Measurements from ENCODE around the gene ALDH18A1. TPM values are rescaled to one million over a fixed set of nuclear protein-coding genes. Genes with fewer than 3 reads are reported as not detected.

ALDH18A1 gene
- total and polyA plus RNA-seq, 2 of the 8 experiments (the other 6 are each of a cell fraction or from before 2014, with no cell fraction given) = 59.6 to 128 TPM

GRCh38 chr10:95605163-95605562 lies 51.3 kb downstream of the ALDH18A1 start:
- Histone ChIP-seq H3K9ac (replicated peaks in 1 of 4; ENCODE audit: extremely low read depth in 1 of 4, low read depth in 3 of 4, low read length in 3 of 4) (no peak overlapping the region), H3K9me3 (ENCODE audit: insufficient read depth in 2 of 2, low read depth in 1 of 2, low read length in 1 of 2) (no peaks in the 10 kb centered on the region), H4K91ac (replicated peaks; ENCODE audit: insufficient read length, low read length) (no peak overlapping the region), H3K23ac (ENCODE audit: insufficient read length) (no peak overlapping the region), H3K79me2 (ENCODE audit: control insufficient read depth in 1 of 2, insufficient read depth in 2 of 2, low read length in 2 of 2) (no peaks in the 10 kb centered on the region), H2BK12ac (ENCODE audit: low read depth, low read length) (no peak overlapping the region), H2BK15ac (ENCODE audit: low read length) (no peak overlapping the region), H3K56ac (replicated peaks; ENCODE audit: insufficient read length, low read depth, low read length) (no peak overlapping the region), H2BK5ac (ENCODE audit: low read depth, low read length) (no peak overlapping the region), H2BK20ac (ENCODE audit: low read length) (no peak overlapping the region), H3K4ac (replicated peaks; ENCODE audit: insufficient read length, low read depth, low read length) (no peak overlapping the region), H3K18ac (ENCODE audit: extremely low read depth, low read length) (no peak overlapping the region), H3K79me1 (ENCODE audit: low read depth, low read length) (no peaks in the 10 kb centered on the region), H3K14ac (ENCODE audit: insufficient read length) (no peak overlapping the region), H2AK5ac (ENCODE audit: low read depth, low read length) (no peak overlapping the region), H2BK120ac (replicated peaks; ENCODE audit: low read depth, low read length) (no peak overlapping the region), H3K36me3 (ENCODE audit: control insufficient read depth in 2 of 4, insufficient read depth in 4 of 4, low read length in 3 of 4) (peaks cover 10 to 38% (median 17%) of the 10 kb centered on the region in 4 experiments), H3K4me1 (replicated peaks in 1 of 4; ENCODE audit: control insufficient read depth in 3 of 4, insufficient read depth in 4 of 4, low read length in 3 of 4) (peaks cover 0 to 3% (median 0%) of the 10 kb centered on the region in 4 experiments; a peak in 1 of 7 replicates), H4K20me1 (replicated peaks in 1 of 2; ENCODE audit: control insufficient read depth in 1 of 2, insufficient read depth in 2 of 2, low read length in 2 of 2) (peaks cover 0 to under 1% of the 10 kb centered on the region in 2 experiments), H3K27me3 (replicated peaks in 1 of 4; ENCODE audit: control insufficient read depth in 3 of 4, extremely low read depth in 1 of 4, insufficient read depth in 3 of 4, low read length in 3 of 4) (no peaks in the 10 kb centered on the region), H3K4me2 (ENCODE audit: insufficient read depth in 1 of 2, low read depth in 2 of 2, low read length in 2 of 2) (no peak overlapping the region), H4K5ac (ENCODE audit: insufficient read length, low read depth, low read length) (no peak overlapping the region), H3K4me3 (ENCODE audit: extremely low read depth in 1 of 4, insufficient read depth in 2 of 4, low read depth in 3 of 4, low read length in 4 of 4) (no peak overlapping the region), H4K8ac (ENCODE audit: extremely low read depth, insufficient read depth, low read length) (no peak overlapping the region), H3K27ac (ENCODE audit: low read depth, low read length) (no peak overlapping the region), H2AFZ (ENCODE audit: low read length) (no peak overlapping the region), H3K23me2 (ENCODE audit: low read depth, low read length) (no peaks in the 10 kb centered on the region)
- ChIA-PET POLR2A (ENCODE audit: partially characterized antibody) (interaction anchor here (0.7 to 1.6 kb wide), 4 partner anchors 11 to 242 kb away, joined by 3 to 4 read pairs (median 3); no protein-coding TSS in a partner anchor), CTCF (ENCODE audit: partially characterized antibody) (interaction anchor here (0.8 to 8.7 kb wide), 19 partner anchors 8 to 471 kb away, joined by 3 to 304 read pairs (median 6); no protein-coding TSS in a partner anchor)
- DNase-seq (ENCODE audit: low read depth in 1 of 2, low spot score in 2 of 2) = no peak
- no peak for FAIRE-seq
- WGBS, 2 experiments (ENCODE audit: extremely low coverage in 1 of 2, insufficient coverage in 1 of 2, insufficient read length in 1 of 2, insufficient replicate concordance in 2 of 2, low coverage in 1 of 2, low lambda C conversion rate in 2 of 2, missing lambda C conversion rate in 1 of 2) = 95% methylated on average over 3 of the region's 3 CpGs; no CpG with 5 or more reads in 1 of the 2 experiments
- TF ChIP-seq CHD1 (IDR thresholded peaks at IDR 0.05; ENCODE audit: low read depth, low read length) (no peak), HDAC6 (IDR thresholded peaks at IDR 0.05; ENCODE audit: low read depth, low read length) (no peak), CEBPB (IDR thresholded peaks at IDR 0.05; ENCODE audit: low read depth, low read length) (no peak)

Measured in H1 (cell line).